ENCODE measurements around the gene NBDY.

DNA sequence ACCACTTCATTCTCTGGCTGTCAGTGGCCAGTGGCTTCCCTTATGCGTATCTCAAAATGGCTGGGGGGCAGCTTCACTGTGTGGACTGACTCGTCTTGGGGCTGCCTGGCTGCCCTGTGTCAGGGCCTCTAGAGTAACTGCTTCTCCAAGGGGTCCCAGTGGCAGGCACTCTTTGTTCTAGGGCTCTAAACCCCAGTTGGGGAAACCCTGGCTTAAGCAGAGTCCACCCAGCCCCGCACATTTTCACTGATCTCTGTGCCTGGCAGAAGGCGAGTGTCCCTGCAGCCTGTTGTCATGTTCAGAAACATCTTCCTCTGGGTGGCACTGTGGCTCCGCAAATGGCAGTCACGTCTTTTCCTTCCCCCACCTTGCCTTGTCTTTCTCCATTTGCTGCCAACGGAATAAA lies 59.7 kb downstream of the NBDY start:
- TF ChIP-seq POLR2AphosphoS5 (IDR thresholded peaks at IDR 0.05; ENCODE audit: insufficient read depth in 1 of 2, low read depth in 1 of 2) = no peak
- peak in 1 of 3 experiments; percentile 11 for TF ChIP-seq CTCF (IDR thresholded peaks at IDR 0.05)
